Fibroblast of pulmonary artery (primary cell): ENCODE data around the gene CAPZA2.

ENCODE experiments used
- DNase-seq: peaks from one replicate; pipeline ENCODE4 v3.0.0-alpha.2; 2010; ENCODE audit warnings: low read depth
- H3K4me3 ChIP-seq: replicated peaks from 2 replicates; pipeline ENCODE4 v1.5.1; 2011; ENCODE audit warnings: low read depth, mild to moderate bottlenecking, control low read depth, low read length, moderate library complexity
- CTCF ChIP-seq: IDR thresholded peaks from 2 replicates; pipeline ENCODE4 v1.5.1; 2011; ENCODE audit warnings: mild to moderate bottlenecking, control low read depth, low read length, inconsistent platforms; ENCODE audit errors: missing control alignments

Gene CAPZA2

GRCh38 chr7:116873619-116874018, 11.2 kb downstream of the CAPZA2 start:
- TF ChIP-seq CTCF, result no peak
- H3K4me3 ChIP-seq, result no peak overlapping the region
- no peak for DNase-seq

- H3K4me3 ChIP-seq, result no peak overlapping the region
- peak; percentile 77 for DNase-seq
Measured at GRCh38 chr7:116876664-116877442, 14.5 kb downstream of the CAPZA2 start.

GRCh38 chr7:116877443-116878217, 15.2 kb downstream of the CAPZA2 start:
- no peak for TF ChIP-seq CTCF
- no peak overlapping the region for H3K4me3 ChIP-seq
- DNase-seq, result no peak

More at GRCh38 chr7:116876664-116877442, 14.5 kb downstream of the CAPZA2 start:
- TF ChIP-seq CTCF, result peak; percentile 34

- TF ChIP-seq CTCF, result no peak
- no peak for DNase-seq
- H3K4me3 ChIP-seq, result no peak overlapping the region
Measured at GRCh38 chr7:116884691-116885090, 22.3 kb downstream of the CAPZA2 start.

GRCh38 chr7:116885724-116886123, 23.3 kb downstream of the CAPZA2 start:
- no peak for DNase-seq
- H3K4me3 ChIP-seq, result no peak overlapping the region
- TF ChIP-seq CTCF, result no peak

GRCh38 chr7:116886543-116887156, 24.3 kb downstream of the CAPZA2 start:
- no peak overlapping the region for H3K4me3 ChIP-seq
- no peak for DNase-seq
- TF ChIP-seq CTCF, result no peak
